Natural killer cell treated with Interleukin-12 subunit alpha and Interleukin-12 subunit beta and Interleukin-15 and Interleukin-18, amount 100 ng/mL, for 72 hours (primary cell): Measurements from ENCODE around the gene CHAC1. TPM values are rescaled to one million over a fixed set of nuclear protein-coding genes. Genes with fewer than 3 reads are reported as not detected.

Source experiments
- ATAC-seq, 2 donors: fragments of 150-1000 bp; cut with Tn5 transposase in 1 of 2; sonication (Bioruptor Pico), chemical (Tn5 transposase) in 1 of 2; 2 replicates each; pipeline ENCODE4 v1.10.0; 2021
- DNase-seq: peaks from one replicate; pipeline ENCODE4 v3.0.0; 2022; ENCODE audit warnings: low spot score
- H3K27ac Mint-ChIP-seq, 2 donors: 1 replicate in 1 of 2; 2 replicates in 1 of 2; pipeline ENCODE4 v1.8.0; 2022; ENCODE audit warnings: mixed read lengths in 2 of 2, mild to moderate bottlenecking in 1 of 2, moderate library complexity in 1 of 2
- H3K27me3 Mint-ChIP-seq, 2 donors: 1 replicate in 1 of 2; 2 replicates in 1 of 2; pipeline ENCODE4 v1.8.0; 2022; ENCODE audit warnings: mixed read lengths in 2 of 2
- H3K36me3 Mint-ChIP-seq: one replicate; pipeline ENCODE4 v1.8.0; 2022; ENCODE audit warnings: mixed read lengths
- H3K4me1 Mint-ChIP-seq, 2 donors: 1 replicate in 1 of 2; 2 replicates in 1 of 2; pipeline ENCODE4 v1.8.0; 2022; ENCODE audit warnings: low read depth in 2 of 2, mixed read lengths in 2 of 2, mild to moderate bottlenecking in 1 of 2
- H3K4me3 Mint-ChIP-seq: one replicate; pipeline ENCODE4 v1.8.0; 2022; ENCODE audit warnings: mixed read lengths
- H3K9me3 Mint-ChIP-seq: 2 replicates; pipeline ENCODE4 v1.8.0; 2022; ENCODE audit warnings: mixed read lengths
- total RNA-seq, 2 donors: library from RNA; stranded (reverse); gene quantifications; one replicate each; pipeline ENCODE4 v1.2.3, GENCODE V29; 2022

The CHAC1 gene
- total RNA-seq: 10 to 100 TPM in 1 of 2 donors, 1 to 10 TPM in 1; 7.7 to 13.1 TPM

GRCh38 chr15:40952901-40953712, at the start of gene CHAC1:
Gene CHAC1 (plus strand): TSS chr15:40953471. CDS start chr15:40953584, 113 bp downstream.
- H3K4me1 Mint-ChIP-seq: peaks cover 12 to 27% of the 10 kb centered on the region in 2 donors
- H3K36me3 Mint-ChIP-seq: no peaks in the 10 kb centered on the region
- peaks cover 0 to 10% of the 10 kb centered on the region in 2 donors for H3K27me3 Mint-ChIP-seq
- ATAC-seq (peak; percentile 96 to 97), DNase-seq (peak; percentile 97)
- peak within 1 kb of the TSS; percentile 66 to 83 for H3K27ac Mint-ChIP-seq
- H3K4me3 Mint-ChIP-seq: peak within 1 kb of the TSS; percentile 89
- no peaks in the 10 kb centered on the region for H3K9me3 Mint-ChIP-seq

- H3K4me3 Mint-ChIP-seq: no peak overlapping the region
These were observed 48.6 kb upstream of the CHAC1 start for GRCh38 chr15:40904552-40905201.

GRCh38 chr15:40906091-40906990, 46.9 kb upstream of the CHAC1 start:
- DNase-seq (peak; percentile 74), ATAC-seq (peak; percentile 83 to 85)
- H3K4me1 Mint-ChIP-seq: peaks cover 22 to 24% of the 10 kb centered on the region in 2 donors
- peak overlapping the region in 1 of 2 donors; percentile 31 for H3K27ac Mint-ChIP-seq
- H3K36me3 Mint-ChIP-seq: no peaks in the 10 kb centered on the region
- H3K27me3 Mint-ChIP-seq: no peaks in the 10 kb centered on the region
- peak overlapping the region; percentile 58 for H3K4me3 Mint-ChIP-seq
- no peaks in the 10 kb centered on the region for H3K9me3 Mint-ChIP-seq

More at GRCh38 chr15:40904552-40905201, 48.6 kb upstream of the CHAC1 start:
- peaks cover 22 to 33% of the 10 kb centered on the region in 2 donors for H3K4me1 Mint-ChIP-seq
- no peaks in the 10 kb centered on the region for H3K9me3 Mint-ChIP-seq
- no peaks in the 10 kb centered on the region for H3K36me3 Mint-ChIP-seq
- no peaks in the 10 kb centered on the region for H3K27me3 Mint-ChIP-seq
- ATAC-seq (no peak), DNase-seq (peak; percentile 28)
- H3K27ac Mint-ChIP-seq: no peak overlapping the region

- no peaks in the 10 kb centered on the region for H3K9me3 Mint-ChIP-seq
- peak overlapping the region; percentile 51 to 84 for H3K27ac Mint-ChIP-seq
- peaks cover 20 to 24% of the 10 kb centered on the region in 2 donors for H3K4me1 Mint-ChIP-seq
- H3K27me3 Mint-ChIP-seq: no peaks in the 10 kb centered on the region
- no peaks in the 10 kb centered on the region for H3K36me3 Mint-ChIP-seq
- H3K4me3 Mint-ChIP-seq: peak overlapping the region; percentile 58
- ATAC-seq: peak; percentile 45 to 54
- DNase-seq: peak; percentile 72
These were observed 46.1 kb upstream of the CHAC1 start for GRCh38 chr15:40906991-40907802.

- no peak for DNase-seq
- ATAC-seq: no peak
- H3K27me3 Mint-ChIP-seq: no peaks in the 10 kb centered on the region
- peak overlapping the region; percentile 15 for H3K4me3 Mint-ChIP-seq
- H3K4me1 Mint-ChIP-seq: peaks cover 14 to 19% of the 10 kb centered on the region in 2 donors
- no peaks in the 10 kb centered on the region for H3K9me3 Mint-ChIP-seq
- peak overlapping the region in 1 of 2 donors; percentile 84 for H3K27ac Mint-ChIP-seq
- H3K36me3 Mint-ChIP-seq: no peaks in the 10 kb centered on the region
These were observed 45.2 kb upstream of the CHAC1 start for GRCh38 chr15:40908095-40908494.

- Mint-ChIP-seq H3K27ac (no peak overlapping the region), H3K4me3 (no peak overlapping the region), H3K4me1 (peaks cover 4 to 6% of the 10 kb centered on the region in 2 donors), H3K36me3 (no peaks in the 10 kb centered on the region), H3K9me3 (no peaks in the 10 kb centered on the region), H3K27me3 (no peaks in the 10 kb centered on the region)
- no peak for DNase-seq
- no peak for ATAC-seq
These were observed 43.3 kb upstream of the CHAC1 start for GRCh38 chr15:40909662-40910630.

- H3K27ac Mint-ChIP-seq: no peak overlapping the region
- H3K9me3 Mint-ChIP-seq: no peaks in the 10 kb centered on the region
- DNase-seq (no peak), ATAC-seq (no peak)
- no peak overlapping the region for H3K4me3 Mint-ChIP-seq
- peaks cover 4 to 6% of the 10 kb centered on the region in 2 donors for H3K4me1 Mint-ChIP-seq
- no peaks in the 10 kb centered on the region for H3K36me3 Mint-ChIP-seq
- H3K27me3 Mint-ChIP-seq: no peaks in the 10 kb centered on the region
These were observed 42.1 kb upstream of the CHAC1 start for GRCh38 chr15:40911141-40911540.

- no peak overlapping the region for H3K4me3 Mint-ChIP-seq
- H3K4me1 Mint-ChIP-seq: peaks cover 4 to 6% of the 10 kb centered on the region in 2 donors
- H3K36me3 Mint-ChIP-seq: no peaks in the 10 kb centered on the region
- ATAC-seq: no peak
- H3K27ac Mint-ChIP-seq: no peak overlapping the region
- no peak for DNase-seq
- H3K9me3 Mint-ChIP-seq: no peaks in the 10 kb centered on the region
- no peaks in the 10 kb centered on the region for H3K27me3 Mint-ChIP-seq
These were observed 41.6 kb upstream of the CHAC1 start for GRCh38 chr15:40911693-40912092.

GRCh38 chr15:40912478-40912877, 40.8 kb upstream of the CHAC1 start:
- ATAC-seq (no peak), DNase-seq (no peak)
- H3K27ac Mint-ChIP-seq: no peak overlapping the region
- no peak overlapping the region for H3K4me3 Mint-ChIP-seq
- no peaks in the 10 kb centered on the region for H3K36me3 Mint-ChIP-seq
- H3K4me1 Mint-ChIP-seq: peaks cover 1 to 3% of the 10 kb centered on the region in 2 donors
- H3K9me3 Mint-ChIP-seq: no peaks in the 10 kb centered on the region
- no peaks in the 10 kb centered on the region for H3K27me3 Mint-ChIP-seq

- no peak for ATAC-seq
- no peak overlapping the region for H3K4me3 Mint-ChIP-seq
These were observed 39.3 kb upstream of the CHAC1 start for GRCh38 chr15:40914013-40914412.

GRCh38 chr15:40914486-40914885, 38.8 kb upstream of the CHAC1 start:
- DNase-seq (no peak), ATAC-seq (no peak)
- Mint-ChIP-seq H3K4me3 (no peak overlapping the region), H3K27ac (no peak overlapping the region), H3K9me3 (no peaks in the 10 kb centered on the region), H3K36me3 (no peaks in the 10 kb centered on the region), H3K4me1 (no peaks in the 10 kb centered on the region), H3K27me3 (no peaks in the 10 kb centered on the region)

More at GRCh38 chr15:40914013-40914412, 39.3 kb upstream of the CHAC1 start:
- H3K4me1 Mint-ChIP-seq: no peaks in the 10 kb centered on the region
- no peaks in the 10 kb centered on the region for H3K27me3 Mint-ChIP-seq
- no peaks in the 10 kb centered on the region for H3K36me3 Mint-ChIP-seq
- no peak overlapping the region for H3K27ac Mint-ChIP-seq
- DNase-seq: no peak
- no peaks in the 10 kb centered on the region for H3K9me3 Mint-ChIP-seq

GRCh38 chr15:40915116-40915661, 38.1 kb upstream of the CHAC1 start:
- Mint-ChIP-seq H3K36me3 (no peaks in the 10 kb centered on the region), H3K27ac (no peak overlapping the region), H3K4me1 (no peaks in the 10 kb centered on the region), H3K27me3 (no peaks in the 10 kb centered on the region), H3K4me3 (no peak overlapping the region), H3K9me3 (no peaks in the 10 kb centered on the region)
- DNase-seq (no peak), ATAC-seq (no peak)
